HG03135 (cell line): ENCODE results near the gene KCNC1.

ENCODE experiments used
- ATAC-seq: cut with Tn5 transposase; IDR thresholded peaks from one replicate; pipeline ENCODE4 v1.9.1; 2021; ENCODE audit warnings: mild to moderate bottlenecking, moderate library complexity; ENCODE audit not compliant: unreplicated experiment

The KCNC1 gene

DNA sequence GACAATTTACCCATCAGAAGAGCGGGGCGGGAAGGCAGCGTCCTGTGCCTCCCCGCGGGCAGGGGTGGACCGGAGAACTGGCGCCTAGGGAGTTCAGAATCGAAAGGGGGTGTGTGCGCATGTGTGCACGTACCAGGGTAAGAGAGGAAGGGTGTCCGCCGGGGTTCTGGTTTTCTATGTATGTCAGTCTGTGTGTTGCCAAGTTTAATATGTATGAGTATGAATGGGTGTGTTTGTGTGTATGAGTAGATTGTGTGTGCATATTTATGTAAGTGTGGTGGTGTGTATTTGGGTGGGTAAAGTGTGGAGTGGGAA lies 2.0 kb downstream of the KCNC1 start:
- no peak for ATAC-seq

DNA sequence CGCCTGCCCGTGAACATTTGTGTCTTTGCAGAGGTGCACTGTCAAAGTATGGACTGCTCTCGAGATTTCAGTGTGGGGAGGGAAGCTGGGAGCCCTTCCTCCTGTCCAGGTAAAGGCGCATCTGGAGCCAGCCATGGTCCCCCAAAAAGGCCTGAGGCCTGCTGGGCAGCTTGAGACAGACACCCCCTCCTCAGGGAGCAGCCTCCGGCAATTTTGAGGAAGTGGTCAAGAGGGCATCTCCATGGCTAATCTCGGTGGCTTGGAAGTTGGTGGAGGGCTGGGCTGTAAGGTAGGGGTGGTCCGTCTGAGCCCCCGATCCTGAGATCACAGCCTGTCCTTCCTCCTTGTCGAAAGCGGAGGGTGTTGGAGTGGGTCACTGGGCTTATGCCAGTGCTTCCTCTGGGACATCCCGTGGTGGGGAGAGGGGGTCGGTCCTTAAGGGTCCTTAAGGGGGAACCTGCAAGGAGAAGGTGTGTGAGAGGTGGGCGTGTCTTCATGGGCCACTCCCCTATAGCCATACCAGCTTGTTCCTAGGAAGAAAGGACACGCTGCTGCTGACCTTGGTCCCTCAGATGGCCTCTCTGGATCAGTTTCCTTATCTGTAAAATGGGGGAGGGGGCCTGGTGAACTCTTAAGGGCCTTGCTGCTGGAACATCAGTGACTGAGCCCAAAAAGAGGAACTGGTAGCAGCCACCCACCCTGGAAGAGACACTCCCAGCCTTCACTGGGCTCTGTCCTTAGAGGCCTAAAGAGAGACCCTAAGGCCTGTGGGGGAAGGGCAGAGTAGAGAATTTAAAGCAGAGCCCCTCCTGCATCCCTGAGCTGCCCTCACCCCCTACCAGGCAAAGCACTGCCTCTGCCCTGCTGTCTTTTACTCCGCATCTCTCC lies 2.6 kb downstream of the KCNC1 start:
- no peak for ATAC-seq

DNA sequence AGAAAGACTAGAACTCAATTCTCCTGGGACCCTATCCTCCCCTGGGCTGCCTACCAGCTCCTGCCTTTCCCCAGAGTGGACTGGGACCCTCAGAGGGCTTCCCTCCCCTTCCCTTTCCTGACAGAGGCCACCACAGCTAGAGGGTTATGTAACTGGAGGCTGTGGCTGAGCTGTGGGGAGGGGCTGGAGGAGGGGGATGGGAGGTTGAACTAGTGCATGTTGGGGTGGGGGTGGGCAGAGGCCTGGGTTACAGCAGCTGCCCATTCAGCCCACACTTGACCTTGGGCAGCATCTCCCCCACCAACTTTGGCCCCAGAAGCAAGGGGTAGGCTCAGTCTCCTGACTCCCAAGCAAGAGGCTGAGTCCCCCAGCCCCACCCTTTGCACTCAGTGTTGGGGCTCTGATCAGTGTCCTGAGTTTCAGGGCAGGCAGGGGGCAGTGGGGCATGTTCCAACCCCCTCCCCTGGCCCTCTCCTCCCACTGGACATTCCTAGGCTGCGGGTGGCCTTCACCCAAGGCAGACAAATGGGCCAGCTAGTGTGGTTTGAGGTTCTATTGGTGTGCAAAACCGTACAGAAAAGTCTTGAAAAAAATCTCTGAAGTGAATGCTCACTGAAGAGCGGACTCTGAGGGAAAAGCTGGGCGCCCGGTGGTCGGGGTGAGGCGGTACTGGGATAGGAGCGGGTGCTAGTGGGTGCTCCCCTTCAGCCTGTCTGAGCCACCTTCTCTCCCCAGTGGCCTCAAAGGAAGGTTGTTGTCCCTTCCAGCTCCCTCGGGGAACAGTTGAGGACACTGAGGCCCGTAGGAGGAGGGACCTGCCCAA lies 3.8 kb downstream of the KCNC1 start:
- no peak for ATAC-seq

DNA sequence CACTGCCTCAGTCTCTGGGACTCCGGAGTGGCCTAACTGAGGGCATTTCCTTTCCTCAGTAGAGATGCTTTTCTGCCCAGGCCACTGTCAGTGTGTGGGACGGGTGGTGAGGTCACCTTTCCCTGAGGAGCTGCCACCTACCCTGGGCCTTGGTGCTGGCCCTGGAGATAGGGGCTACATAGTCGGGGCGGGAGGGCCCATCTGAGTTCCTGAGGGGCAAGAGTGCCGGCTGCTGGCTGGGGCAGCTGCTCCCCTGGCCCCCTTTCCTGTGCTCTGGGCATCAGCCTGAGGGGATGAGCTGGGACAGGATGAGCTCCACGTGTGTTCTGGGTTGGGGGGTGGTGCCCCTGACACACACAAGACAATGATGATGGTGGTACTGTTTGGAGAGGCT lies 5.4 kb downstream of the KCNC1 start:
- ATAC-seq, result no peak

DNA sequence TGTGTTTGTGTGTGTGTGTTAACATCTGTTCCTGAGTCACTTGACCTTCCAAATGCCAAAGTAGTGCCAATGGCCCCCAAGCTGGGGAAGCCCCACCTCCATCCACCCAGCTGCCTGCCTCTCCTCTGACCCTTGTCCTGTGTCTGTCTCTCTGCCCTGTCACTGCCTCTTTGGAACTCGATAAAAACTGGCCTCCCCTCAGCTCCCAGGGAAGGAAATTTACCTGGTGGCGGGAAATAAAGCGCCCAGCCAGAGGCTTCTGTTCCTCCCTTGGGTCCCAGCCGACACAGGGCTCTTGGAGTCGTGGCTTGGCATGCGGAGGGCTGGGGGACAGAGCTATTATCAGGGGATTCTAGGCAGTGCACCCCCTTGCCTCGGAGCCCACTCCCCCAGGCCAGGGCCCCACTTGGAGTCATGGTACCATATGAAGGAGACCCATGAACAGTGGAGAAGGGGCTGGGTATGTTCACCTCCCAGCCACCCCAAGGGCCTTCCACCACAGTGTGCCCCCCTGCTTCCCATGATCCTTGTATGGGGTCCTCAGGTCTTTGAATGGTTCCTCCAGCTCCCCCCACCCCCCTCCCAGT lies 6.2 kb downstream of the KCNC1 start:
- no peak for ATAC-seq

DNA sequence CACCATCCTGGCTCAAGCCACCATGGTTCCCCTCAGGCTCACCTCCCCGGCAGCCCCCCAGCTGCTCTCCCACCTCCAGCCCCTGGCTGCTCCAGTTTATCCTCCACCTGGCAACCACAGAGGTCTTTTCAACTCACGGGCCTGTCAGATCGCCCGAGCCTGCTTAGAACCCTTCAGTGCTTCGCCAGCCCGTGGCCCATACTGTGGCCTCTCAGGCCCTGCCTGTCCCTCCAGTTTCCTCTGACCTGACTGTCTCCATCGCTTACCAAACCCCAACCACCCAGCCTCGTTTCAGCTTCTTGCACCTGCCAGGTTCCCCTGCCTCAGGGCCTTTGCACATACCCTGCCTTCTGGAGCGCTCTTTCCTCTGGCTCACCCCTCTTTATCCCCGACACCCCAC lies 6.9 kb downstream of the KCNC1 start:
- ATAC-seq, result no peak

DNA sequence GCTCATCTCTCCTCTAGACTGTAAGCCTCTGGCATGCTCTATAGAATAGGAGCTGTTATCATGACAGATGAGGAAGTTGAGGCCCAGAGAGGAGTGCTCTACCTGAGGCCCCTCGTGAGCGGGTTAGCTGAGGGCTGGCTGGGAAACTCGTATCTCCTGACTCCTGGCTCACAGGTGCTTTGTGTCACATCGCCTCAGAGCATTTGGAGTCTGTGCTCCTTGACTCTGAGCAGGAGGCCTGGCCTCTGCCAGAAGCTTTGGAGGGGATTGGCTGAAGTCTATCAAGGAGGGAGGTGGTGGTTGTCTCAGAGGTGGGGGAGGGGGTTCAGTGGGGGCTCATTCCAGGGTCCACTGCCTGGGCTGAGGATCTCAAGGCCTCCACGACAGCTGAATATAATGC lies 7.4 kb downstream of the KCNC1 start:
- no peak for ATAC-seq

DNA sequence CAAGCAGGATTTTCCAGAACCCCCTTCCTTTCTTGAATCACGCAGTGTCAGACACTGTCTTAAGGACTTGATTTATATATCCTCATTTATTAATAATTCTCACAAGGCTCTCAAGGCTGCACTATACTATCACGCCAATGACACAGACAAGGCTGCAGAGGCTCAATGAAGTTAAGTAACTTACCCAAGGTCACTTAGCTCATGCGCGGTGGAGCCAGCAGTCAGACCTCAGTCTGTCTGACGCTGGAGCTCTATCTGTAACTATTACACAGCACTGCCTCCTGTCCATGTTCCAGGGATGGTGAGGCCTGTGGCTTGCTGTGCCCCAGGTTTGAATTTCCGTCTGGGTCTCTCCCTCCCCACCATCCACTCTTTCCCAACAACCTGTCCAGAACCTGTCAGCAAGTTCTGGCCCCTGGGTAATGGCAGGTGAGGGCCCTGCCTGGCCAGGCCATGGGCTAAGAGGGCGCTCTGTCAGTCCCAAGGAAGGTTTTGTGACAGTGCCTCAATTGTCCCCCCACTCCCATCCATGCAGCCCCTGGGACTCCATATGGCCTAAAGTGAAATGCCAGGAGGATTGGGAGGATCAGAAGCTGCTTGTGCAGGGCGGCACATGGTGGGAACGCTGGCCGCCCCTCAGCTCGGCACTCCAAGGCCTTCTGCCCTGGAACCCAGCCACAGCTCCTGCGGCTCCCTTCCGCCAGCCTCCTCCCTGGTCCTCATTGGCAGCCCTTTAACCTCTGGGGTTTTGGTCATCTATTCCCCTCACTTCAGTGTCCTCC lies 8.6 kb downstream of the KCNC1 start:
- ATAC-seq, result no peak

DNA sequence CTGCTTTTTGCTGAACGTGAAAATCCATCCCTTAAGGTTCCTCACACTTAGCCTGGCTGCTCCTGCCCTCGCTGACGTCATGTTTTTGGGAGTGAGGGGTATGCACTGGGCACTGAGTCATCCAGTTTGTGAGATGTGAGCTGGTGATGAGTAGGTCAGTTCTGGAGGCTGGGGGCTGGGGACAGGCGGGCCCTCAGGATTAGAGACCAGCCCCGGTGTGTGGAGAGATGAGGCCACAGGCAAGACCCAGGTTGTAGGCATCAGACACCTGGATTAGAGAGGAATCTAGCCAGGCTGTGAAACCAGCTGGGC lies 9.2 kb downstream of the KCNC1 start:
- ATAC-seq, result no peak

DNA sequence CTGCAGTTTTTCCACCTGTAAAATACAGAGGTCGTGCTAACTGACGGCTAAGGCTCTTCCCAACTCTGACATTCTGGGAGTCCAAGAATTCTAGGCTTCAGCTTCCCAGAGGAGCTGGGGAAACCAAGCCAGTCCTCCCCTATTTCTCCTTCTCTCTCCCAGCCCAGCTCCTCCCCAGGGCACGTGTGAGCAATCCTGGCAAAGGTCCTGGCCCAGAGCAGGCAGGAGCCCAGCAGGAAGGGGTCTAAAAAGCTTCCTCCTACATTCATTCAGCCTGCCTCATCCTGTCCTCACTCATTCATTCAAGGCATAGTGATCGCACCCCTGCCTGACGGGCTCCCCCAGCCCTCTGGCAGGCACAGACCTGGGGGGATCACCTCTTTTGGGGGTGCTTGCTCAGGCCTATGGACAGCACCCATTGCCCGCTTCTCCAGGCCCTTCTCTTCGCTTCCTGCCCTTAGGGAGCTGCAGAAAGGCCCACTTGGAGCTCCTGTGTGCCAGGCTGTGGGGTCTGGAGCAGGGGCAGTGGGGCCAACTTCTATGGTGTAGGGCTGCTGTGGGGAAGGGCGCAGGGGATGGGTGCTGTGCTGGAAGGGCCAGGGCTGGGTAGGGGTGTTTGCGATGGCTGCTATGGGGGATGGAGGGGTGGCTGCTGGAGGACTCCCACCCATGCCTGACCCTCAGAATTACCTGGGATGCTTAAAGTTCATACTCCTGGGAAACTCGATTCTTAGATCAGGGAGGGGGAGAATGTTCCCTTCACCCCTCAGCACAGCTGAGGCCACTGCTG lies 9.8 kb downstream of the KCNC1 start:
- ATAC-seq, result no peak

DNA sequence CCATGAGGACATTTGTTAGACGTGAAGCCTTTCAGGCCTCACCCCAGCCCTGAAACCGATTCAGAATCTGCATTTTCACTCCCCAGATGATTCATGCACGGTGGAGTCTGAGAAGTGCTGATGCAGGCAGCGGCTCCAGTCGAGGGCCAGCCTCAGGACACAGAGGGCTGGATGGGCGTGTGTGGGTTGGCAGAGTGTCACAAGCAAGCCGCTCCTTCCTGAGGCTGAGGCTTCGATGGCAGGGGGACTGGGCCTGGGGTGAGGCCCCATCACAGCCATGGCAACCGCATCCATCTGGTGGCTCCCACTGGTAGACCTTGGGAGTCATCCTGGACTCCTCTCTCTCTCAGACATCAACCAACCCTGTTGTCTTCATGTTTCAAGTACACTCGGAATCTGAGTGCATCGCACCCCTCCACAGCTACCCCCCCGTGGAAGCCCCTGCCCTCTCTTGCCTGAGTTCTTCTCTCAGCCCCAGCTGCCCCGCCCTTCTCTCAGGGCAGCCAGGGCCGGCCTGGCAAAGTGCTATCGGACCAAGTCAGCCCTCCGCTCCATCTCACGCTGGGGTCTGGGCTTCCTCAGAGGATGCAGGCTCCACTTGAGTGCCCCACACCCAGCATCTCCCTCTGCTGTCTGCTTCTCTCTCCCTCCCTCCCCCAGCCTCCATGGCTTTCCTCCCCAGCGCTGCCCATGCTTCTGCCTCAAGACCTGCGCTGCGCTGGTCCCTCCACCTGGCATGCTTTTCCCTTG lies 10.6 kb downstream of the KCNC1 start:
- no peak for ATAC-seq

DNA sequence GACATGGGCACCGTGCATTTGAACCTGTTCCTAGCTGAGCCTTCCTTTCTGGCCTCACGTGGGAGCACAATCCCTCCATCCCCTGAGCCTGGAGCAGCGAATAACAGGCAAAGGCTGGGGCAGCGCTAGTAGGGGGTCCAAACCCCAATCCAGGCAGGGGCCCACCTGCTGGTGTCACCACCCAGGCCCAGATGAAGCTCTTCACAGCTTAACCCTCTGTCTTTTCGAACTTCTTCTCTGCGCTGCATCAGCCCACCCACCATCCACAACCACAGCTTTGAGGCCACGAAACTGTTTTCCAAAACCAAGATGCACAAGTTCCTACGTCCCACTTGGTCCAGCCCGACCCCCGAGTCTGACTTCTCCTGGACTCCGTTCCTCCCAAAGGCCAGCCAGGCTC lies 11.5 kb downstream of the KCNC1 start:
- ATAC-seq, result no peak

DNA sequence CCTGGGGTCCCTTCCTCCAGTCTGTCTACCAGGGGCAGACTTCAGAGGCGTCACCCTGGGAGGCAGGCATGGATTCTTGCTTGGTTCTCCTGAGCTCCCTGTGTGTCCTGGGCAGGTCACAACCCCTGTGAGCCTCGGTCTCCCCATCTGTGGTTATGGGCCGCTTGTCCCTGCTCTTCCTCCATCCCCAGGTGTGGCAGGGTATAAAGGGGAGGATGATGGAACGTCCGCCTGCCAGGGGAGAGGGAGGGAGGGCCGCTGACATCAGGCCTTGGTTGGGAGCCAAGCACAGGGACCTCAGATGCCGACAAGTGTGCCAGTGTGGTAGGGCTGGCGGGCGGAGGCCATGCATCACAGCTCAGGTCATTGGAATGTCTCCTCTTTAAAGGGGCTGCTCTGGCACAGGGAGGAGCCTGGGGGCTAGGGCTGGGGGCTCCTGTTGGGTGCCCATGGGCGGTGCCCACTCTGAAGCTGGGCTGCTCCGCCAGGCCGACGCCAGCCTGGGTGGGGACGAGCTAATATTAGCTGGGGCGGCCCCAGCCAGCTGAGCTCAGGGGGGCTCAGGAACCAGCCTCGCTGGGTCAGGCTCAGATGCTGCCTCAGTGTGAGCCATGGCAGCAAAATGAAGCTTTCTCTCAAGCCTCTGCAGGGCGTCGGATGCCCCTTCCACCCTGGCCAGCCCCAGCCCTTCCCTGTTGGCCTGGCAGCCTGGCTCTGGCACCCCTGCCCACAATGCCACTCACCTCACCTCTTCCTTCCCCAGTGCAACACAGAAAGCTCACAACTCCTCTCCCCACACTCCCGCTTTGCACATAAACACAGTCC lies 12.8 kb downstream of the KCNC1 start:
- ATAC-seq, result no peak

DNA sequence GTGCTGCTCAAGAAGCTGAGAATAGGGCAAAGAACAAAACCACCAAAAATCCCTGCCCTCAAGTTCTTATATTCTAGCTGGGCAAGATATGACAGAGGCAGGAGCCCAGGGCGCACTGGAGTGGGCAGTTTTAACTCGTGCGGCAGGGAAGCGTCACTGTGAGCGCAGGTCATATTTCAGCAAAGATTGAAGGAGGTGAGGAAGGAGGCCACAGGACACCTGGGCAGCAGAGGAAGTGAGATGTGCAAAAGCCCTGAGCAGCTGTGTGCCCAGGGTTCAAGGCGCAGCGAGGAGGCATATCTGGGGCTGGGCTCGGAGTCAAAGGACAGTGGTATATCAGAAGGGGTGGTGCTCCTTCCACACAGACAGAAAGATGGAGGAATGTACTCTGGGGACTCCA lies 13.5 kb downstream of the KCNC1 start:
- ATAC-seq, result no peak

DNA sequence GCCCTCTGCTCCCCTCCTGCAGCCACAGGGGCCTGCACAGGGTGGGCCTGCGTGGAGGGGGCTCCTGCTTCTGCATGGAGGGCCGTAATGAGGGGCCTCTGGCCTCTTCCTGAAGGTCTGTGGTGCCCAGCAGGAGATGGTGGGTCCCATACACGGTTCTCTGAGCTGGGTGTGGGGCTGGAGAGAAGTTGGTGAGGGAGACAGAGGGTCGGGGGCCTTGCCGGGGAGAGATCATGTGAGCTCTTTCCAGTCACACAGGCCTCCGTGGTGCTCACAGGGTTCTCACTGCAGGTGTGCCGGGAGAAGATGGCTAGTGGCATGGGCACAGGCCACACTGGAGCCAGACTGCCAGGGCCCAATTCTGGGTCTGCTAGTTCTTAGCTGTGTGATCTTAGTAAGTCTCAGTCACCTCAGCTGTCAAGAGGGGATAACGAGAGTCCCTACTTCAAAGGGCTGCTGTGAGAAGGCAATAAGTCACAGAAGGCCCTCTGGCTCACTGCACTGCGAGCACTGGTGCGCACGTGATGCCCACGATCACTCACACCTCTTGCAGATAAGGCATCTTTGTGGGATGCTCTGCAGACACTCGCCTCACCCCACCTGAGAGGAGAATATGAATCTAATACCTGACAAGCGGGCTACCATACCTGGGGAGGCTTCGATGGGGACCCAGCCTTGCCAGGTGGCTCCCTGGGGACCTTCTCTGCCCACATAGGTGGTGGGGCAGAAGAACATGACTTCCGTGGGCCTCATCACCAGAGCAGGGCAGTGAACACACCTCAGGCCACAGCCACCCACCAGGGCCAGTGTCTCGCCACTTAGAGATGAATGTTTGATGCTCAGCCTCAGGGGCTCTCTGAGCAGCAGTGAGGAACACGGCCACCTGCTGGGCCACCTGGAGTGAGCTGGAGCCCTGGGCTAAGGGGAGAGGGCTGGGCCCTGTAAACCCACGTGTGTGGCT lies 14.5 kb downstream of the KCNC1 start:
- ATAC-seq, result no peak

DNA sequence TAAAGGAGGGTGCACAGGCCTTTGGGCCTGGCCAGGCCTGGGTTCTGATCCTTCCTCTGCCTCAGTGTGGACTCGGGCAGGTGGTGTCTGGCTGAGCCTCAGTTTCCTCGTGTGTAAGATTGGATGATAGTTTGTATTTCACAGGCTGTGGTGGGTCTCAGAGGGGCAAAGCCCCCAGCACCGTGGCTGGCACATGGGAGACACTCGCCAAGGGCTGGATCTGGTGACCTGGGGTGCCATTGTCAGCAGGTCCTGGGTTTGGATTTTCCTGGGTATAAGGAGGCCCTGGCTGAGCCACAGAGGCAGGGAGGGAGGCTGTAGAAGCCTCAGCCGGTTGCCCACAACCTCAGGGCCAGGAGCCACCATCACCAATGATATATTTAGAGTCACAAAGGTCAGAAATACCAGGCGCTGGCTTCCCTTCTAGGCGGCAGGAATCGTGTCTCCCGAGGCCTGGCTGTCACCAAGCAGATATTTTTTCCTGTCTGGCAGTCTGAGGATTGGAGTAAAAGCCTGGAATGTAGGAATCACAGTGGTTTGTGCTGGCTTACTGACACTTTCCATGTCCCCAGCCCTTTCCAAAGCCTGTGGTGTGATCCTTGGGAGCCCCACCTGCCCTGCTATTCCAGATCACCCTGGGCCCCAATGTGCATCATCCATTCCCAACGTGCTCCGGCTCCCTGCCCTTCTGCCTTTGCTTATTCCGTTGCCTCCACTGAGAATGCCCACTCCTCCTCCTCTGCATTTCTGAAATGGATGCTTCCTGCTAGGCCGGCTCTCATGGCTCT lies 15.6 kb downstream of the KCNC1 start:
- ATAC-seq, result no peak

DNA sequence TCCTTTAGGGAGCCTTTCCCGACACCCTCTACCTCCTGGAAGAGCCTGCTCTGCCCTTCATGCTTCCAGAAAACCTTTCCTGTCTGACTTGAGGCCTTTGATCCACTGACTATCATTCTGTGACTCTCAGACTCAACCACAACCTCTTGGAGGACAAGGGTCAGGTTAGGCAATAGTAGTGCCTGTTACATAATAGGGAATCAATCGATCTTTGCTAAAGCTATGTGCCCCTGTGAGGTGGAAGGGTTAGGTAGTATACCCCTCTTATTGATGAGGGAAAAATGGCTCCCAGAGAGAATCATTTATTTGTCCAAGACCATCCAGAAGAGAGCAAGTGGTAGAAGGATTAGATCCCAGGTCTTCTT lies 16.2 kb downstream of the KCNC1 start:
- no peak for ATAC-seq
